WTC11 (cell line): ENCODE data around the gene RDH11. TPM values are rescaled to one million over a fixed set of nuclear protein-coding genes. Genes with fewer than 3 reads are reported as not detected.
"Not testable (repeated sequence)": the region's sequence is repeated elsewhere in the genome, so short reads cannot be mapped to it uniquely, and the experiment has no call there.

ENCODE experiments used
- ATAC-seq: fragments of 200-7000 bp; cut with Tn5 transposase; 2 replicates; pipeline ENCODE4 v1.10.0; 2021; ENCODE audit warnings: mild to moderate bottlenecking, moderate library complexity
- CTCF ChIA-PET: fragments of 300-600 bp; sonication (Branson Sonifier 250); formaldehyde crosslinking; loops from one replicate; lab custom pipeline; 2021; ENCODE audit warnings: antibody characterized with exemption; lab: Charles Lee
- POLR2A ChIA-PET: fragments of 350-600 bp; sonication (Branson Sonifier 250); formaldehyde crosslinking; loops from one replicate; lab custom pipeline; 2021; ENCODE audit warnings: antibody characterized with exemption; lab: Charles Lee
- DNase-seq: peaks from one replicate; pipeline ENCODE4 v3.0.0; 2021; ENCODE audit warnings: low spot score
- H3K27ac Mint-ChIP-seq: 2 replicates; pipeline ENCODE4 v1.8.0; 2021; ENCODE audit warnings: mixed read lengths
- H3K27me3 Mint-ChIP-seq: 2 replicates; pipeline ENCODE4 v1.8.0; 2021; ENCODE audit warnings: low read depth, mild to moderate bottlenecking, moderate library complexity, mixed read lengths
- H3K36me3 Mint-ChIP-seq: 2 replicates; pipeline ENCODE4 v1.8.0; 2021; ENCODE audit warnings: mixed read lengths
- H3K4me1 Mint-ChIP-seq: 2 replicates; pipeline ENCODE4 v1.8.0; 2022; ENCODE audit warnings: mixed read lengths
- H3K4me3 Mint-ChIP-seq: 2 replicates; pipeline ENCODE4 v1.8.0; 2021; ENCODE audit warnings: mild to moderate bottlenecking, moderate library complexity, mixed read lengths
- H3K9me3 Mint-ChIP-seq: 2 replicates; pipeline ENCODE4 v1.8.0; 2021; ENCODE audit warnings: mixed read lengths
- GABPB1 ChIP-seq: sonication (generic); formaldehyde crosslinking; IDR thresholded peaks from 2 replicates; pipeline ENCODE4 v1.8.1; 2023; ENCODE audit warnings: mild to moderate bottlenecking, missing genetic modification reagents
- JAZF1 ChIP-seq: fragments of 250-450 bp; sonication (Bioruptor Pico); IDR thresholded peaks from 2 replicates; pipeline ENCODE4 v1.9.0; 2021; ENCODE audit warnings: moderate library complexity, mild to moderate bottlenecking, inconsistent platforms
- KAT7 ChIP-seq: sonication (generic); formaldehyde crosslinking; IDR thresholded peaks from 2 replicates; pipeline ENCODE4 v1.8.1; 2023; ENCODE audit warnings: missing genetic modification reagents, mild to moderate bottlenecking, borderline replicate concordance
- RORB ChIP-seq: fragments of 250-450 bp; sonication (Bioruptor Pico); IDR thresholded peaks from 2 replicates; pipeline ENCODE4 v1.9.0; 2021; ENCODE audit warnings: mild to moderate bottlenecking
- ZBTB43 ChIP-seq: sonication (generic); formaldehyde crosslinking; IDR thresholded peaks from 2 replicates; pipeline ENCODE4 v1.8.1; 2023; ENCODE audit warnings: mild to moderate bottlenecking, missing genetic modification reagents
- ZNF121 ChIP-seq: sonication (generic); formaldehyde crosslinking; IDR thresholded peaks from 2 replicates; pipeline ENCODE4 v1.8.0; 2023; ENCODE audit warnings: missing genetic modification reagents
- ZNF317 ChIP-seq: sonication (generic); formaldehyde crosslinking; IDR thresholded peaks from 2 replicates; pipeline ENCODE4 v1.8.1; 2023; ENCODE audit warnings: low read depth, mild to moderate bottlenecking, moderate library complexity, missing genetic modification reagents, borderline replicate concordance
- ZNF396 ChIP-seq: fragments of 250-450 bp; sonication (Bioruptor Pico); IDR thresholded peaks from 2 replicates; pipeline ENCODE4 v1.8.0; 2021; ENCODE audit warnings: mild to moderate bottlenecking, moderate library complexity, borderline replicate concordance
- total RNA-seq: library from RNA; stranded (reverse); gene quantifications from 3 replicates; pipeline ENCODE4 v1.2.3, GENCODE V29; 2021
- TF ChIP-seq, protein P1 (sequence below): fragments of 250-450 bp; sonication (Bioruptor Pico); IDR thresholded peaks from 2 replicates; pipeline ENCODE4 v1.9.0; 2021; ENCODE audit warnings: mild to moderate bottlenecking, borderline replicate concordance
- TF ChIP-seq, protein P2 (sequence below): sonication (generic); formaldehyde crosslinking; IDR thresholded peaks from 2 replicates; pipeline ENCODE4 v1.8.1; 2022; ENCODE audit warnings: mild to moderate bottlenecking, missing genetic modification reagents, moderate library complexity, borderline replicate concordance
- TF ChIP-seq, protein P3 (sequence below): sonication (generic); formaldehyde crosslinking; IDR thresholded peaks from 2 replicates; pipeline ENCODE4 v1.8.1; 2022; ENCODE audit warnings: missing genetic modification reagents, borderline replicate concordance

The RDH11 gene
- total RNA-seq, 1 experiment from 2014 or later, result 103 TPM

DNA sequence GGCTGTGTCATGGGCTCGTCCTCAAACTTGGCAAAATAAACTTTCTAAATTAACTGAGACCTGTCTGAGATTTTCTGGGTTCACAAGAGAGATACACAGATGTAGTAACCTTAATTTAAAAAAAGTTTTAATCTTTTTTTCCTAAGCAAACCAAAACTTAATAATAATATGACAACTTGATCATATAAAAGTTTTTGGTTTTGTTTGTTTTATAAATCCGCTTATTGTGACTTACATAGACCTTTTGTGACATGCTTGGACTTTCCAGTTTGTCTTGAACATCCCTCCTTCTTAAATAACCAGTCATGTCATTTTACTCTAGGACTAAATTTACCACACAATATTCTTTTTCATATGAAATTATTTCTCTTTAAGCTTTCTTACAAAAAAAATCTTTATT is 14.6 kb upstream of the RDH11 start:
- H3K9me3 Mint-ChIP-seq, result peaks cover 53% of the 10 kb centered on the region
- CTCF ChIA-PET, result no interaction called here
- H3K36me3 Mint-ChIP-seq, result peaks cover 26% of the 10 kb centered on the region
- H3K4me1 Mint-ChIP-seq, result no peaks in the 10 kb centered on the region
- no peak overlapping the region for H3K27ac Mint-ChIP-seq
- POLR2A ChIA-PET, result no interaction called here
- H3K27me3 Mint-ChIP-seq, result peaks cover 3% of the 10 kb centered on the region; the same call in 1 of the 2 replicates
- DNase-seq (no peak), ATAC-seq (no peak)
- no peak overlapping the region for H3K4me3 Mint-ChIP-seq
- TF ChIP-seq ZNF396 (CRISPR knock-in tag) (no peak), ZNF121 (no peak), RORB (CRISPR knock-in tag) (no peak), ZNF317 (CRISPR knock-in tag) (no peak), JAZF1 (CRISPR knock-in tag) (no peak), KAT7 (no peak), ZBTB43 (CRISPR knock-in tag) (no peak)
- TF ChIP-seq, protein P1, sequence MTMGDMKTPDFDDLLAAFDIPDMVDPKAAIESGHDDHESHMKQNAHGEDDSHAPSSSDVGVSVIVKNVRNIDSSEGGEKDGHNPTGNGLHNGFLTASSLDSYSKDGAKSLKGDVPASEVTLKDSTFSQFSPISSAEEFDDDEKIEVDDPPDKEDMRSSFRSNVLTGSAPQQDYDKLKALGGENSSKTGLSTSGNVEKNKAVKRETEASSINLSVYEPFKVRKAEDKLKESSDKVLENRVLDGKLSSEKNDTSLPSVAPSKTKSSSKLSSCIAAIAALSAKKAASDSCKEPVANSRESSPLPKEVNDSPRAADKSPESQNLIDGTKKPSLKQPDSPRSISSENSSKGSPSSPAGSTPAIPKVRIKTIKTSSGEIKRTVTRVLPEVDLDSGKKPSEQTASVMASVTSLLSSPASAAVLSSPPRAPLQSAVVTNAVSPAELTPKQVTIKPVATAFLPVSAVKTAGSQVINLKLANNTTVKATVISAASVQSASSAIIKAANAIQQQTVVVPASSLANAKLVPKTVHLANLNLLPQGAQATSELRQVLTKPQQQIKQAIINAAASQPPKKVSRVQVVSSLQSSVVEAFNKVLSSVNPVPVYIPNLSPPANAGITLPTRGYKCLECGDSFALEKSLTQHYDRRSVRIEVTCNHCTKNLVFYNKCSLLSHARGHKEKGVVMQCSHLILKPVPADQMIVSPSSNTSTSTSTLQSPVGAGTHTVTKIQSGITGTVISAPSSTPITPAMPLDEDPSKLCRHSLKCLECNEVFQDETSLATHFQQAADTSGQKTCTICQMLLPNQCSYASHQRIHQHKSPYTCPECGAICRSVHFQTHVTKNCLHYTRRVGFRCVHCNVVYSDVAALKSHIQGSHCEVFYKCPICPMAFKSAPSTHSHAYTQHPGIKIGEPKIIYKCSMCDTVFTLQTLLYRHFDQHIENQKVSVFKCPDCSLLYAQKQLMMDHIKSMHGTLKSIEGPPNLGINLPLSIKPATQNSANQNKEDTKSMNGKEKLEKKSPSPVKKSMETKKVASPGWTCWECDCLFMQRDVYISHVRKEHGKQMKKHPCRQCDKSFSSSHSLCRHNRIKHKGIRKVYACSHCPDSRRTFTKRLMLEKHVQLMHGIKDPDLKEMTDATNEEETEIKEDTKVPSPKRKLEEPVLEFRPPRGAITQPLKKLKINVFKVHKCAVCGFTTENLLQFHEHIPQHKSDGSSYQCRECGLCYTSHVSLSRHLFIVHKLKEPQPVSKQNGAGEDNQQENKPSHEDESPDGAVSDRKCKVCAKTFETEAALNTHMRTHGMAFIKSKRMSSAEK (CRISPR knock-in tag), result no peak
- TF ChIP-seq, protein P2, sequence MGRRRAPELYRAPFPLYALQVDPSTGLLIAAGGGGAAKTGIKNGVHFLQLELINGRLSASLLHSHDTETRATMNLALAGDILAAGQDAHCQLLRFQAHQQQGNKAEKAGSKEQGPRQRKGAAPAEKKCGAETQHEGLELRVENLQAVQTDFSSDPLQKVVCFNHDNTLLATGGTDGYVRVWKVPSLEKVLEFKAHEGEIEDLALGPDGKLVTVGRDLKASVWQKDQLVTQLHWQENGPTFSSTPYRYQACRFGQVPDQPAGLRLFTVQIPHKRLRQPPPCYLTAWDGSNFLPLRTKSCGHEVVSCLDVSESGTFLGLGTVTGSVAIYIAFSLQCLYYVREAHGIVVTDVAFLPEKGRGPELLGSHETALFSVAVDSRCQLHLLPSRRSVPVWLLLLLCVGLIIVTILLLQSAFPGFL (CRISPR knock-in tag), result no peak
- TF ChIP-seq, protein P3, sequence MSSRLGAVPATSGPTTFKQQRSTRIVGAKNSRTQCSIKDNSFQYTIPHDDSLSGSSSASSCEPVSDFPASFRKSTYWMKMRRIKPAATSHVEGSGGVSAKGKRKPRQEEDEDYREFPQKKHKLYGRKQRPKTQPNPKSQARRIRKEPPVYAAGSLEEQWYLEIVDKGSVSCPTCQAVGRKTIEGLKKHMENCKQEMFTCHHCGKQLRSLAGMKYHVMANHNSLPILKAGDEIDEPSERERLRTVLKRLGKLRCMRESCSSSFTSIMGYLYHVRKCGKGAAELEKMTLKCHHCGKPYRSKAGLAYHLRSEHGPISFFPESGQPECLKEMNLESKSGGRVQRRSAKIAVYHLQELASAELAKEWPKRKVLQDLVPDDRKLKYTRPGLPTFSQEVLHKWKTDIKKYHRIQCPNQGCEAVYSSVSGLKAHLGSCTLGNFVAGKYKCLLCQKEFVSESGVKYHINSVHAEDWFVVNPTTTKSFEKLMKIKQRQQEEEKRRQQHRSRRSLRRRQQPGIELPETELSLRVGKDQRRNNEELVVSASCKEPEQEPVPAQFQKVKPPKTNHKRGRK (CRISPR knock-in tag), result no peak

- Mint-ChIP-seq H3K36me3 (peaks cover 26% of the 10 kb centered on the region), H3K9me3 (peaks cover 53% of the 10 kb centered on the region)
- POLR2A ChIA-PET, H3K4me1 Mint-ChIP-seq, ATAC-seq, H3K4me3 Mint-ChIP-seq, CTCF ChIA-PET, H3K27ac Mint-ChIP-seq, DNase-seq, H3K27me3 Mint-ChIP-seq: not testable (repeated sequence)
These were observed 14.2 kb upstream of the RDH11 start for GRCh38 chr14:67709796-67710195.

GRCh38 chr14:67709346-67709745 is 13.8 kb upstream of the RDH11 start:
- H3K36me3 Mint-ChIP-seq, result peaks cover 26% of the 10 kb centered on the region
- H3K9me3 Mint-ChIP-seq, result peaks cover 53% of the 10 kb centered on the region
- H3K27ac Mint-ChIP-seq, ATAC-seq, POLR2A ChIA-PET, DNase-seq, H3K27me3 Mint-ChIP-seq, H3K4me1 Mint-ChIP-seq, H3K4me3 Mint-ChIP-seq: not testable (repeated sequence)
- TF ChIP-seq GABPB1, result peak; percentile 72
- CTCF ChIA-PET, result interaction anchor here (0.7 kb wide), 1 partner anchor 289 kb away, joined by 3 read pairs; no protein-coding TSS in a partner anchor
